GM12892 (cell line): Measurements from ENCODE around the gene NME7.
"Not testable (repeated sequence)": the region's sequence is repeated elsewhere in the genome, so short reads cannot be mapped to it uniquely, and the experiment has no call there.

Source experiments
- DNase-seq: peaks from one replicate; pipeline ENCODE4 v3.0.0; 2011; ENCODE audit not compliant: insufficient read length
- FAIRE-seq: peaks from 2 replicates; lab custom pipeline; 2011; peaks lifted over from hg19 to GRCh38; lab: Jason Lieb, UNC
- POLR2A ChIP-seq: IDR thresholded peaks from 2 replicates; pipeline ENCODE4 v1.6.1; 2011; ENCODE audit warnings: low read depth, low read length, control low read depth
- POLR2AphosphoS5 ChIP-seq: IDR thresholded peaks from 2 replicates; pipeline ENCODE4 v1.6.1; 2011; ENCODE audit warnings: low read depth, low read length, control low read depth
- TAF1 ChIP-seq: IDR thresholded peaks from 2 replicates; pipeline ENCODE4 v1.6.1; 2011; ENCODE audit warnings: low read depth, mild to moderate bottlenecking, control low read depth, low read length, borderline replicate concordance

The NME7 gene

DNA sequence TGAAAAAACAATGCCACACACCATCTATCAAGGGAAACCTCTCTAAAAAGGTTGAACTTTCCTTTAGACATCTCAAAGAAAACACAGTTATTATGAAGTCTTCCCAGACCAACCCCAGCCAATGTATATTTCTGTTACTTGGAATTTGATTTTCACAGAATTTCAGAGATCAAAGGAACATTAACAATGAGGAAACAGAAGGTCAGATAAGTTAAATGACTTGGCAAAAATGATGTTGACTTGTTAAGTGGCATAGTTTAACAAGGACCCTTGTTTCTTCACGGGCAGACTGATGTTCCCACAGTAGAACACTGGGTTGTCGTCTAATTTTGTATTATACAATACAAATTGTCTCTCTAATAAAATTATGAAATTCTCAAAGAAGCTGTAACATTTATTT is 29.0 kb downstream of the NME7 start:
- FAIRE-seq, result no peak
- no peak for TF ChIP-seq POLR2AphosphoS5
- TF ChIP-seq POLR2A, result no peak
- no peak for TF ChIP-seq TAF1
- DNase-seq, result no peak

DNA sequence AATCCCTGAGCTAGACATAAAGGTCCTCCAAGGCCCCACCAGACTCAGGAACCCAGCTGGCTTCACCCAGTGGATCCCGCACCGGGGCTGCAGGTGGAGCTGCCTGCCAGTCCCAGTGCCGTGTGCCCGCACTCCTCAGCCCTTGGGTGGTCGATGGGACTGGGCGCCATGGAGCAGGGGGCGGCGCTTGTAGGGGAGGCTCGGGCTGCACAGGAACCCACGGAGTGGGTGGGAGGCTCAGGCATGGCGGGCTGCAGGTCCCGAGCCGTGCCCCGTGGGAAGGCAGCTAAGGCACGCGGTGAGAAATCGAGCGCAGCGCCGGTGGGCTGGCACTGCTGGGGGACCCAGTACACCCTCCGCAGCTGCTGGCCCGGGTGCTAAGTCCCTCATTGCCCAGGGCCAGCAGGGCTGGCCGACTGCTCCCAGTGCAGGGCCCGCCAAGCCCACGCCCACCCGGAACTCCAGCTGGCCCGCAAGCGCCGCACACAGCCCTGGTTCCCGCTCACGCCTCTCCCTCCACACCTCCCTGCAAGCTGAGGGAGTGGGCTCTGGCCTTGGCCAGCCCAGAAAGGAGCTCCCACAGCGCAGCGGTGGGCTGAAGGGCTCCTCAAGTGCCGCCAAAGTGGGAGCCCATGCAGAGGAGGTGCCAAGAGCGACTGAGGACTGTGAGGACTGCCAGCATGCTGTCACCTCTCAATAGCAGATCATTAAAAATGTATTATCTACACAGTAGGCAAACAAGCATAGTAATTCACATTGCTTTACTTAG is 30.5 kb downstream of the NME7 start:
- FAIRE-seq, DNase-seq: not testable (repeated sequence)

DNA sequence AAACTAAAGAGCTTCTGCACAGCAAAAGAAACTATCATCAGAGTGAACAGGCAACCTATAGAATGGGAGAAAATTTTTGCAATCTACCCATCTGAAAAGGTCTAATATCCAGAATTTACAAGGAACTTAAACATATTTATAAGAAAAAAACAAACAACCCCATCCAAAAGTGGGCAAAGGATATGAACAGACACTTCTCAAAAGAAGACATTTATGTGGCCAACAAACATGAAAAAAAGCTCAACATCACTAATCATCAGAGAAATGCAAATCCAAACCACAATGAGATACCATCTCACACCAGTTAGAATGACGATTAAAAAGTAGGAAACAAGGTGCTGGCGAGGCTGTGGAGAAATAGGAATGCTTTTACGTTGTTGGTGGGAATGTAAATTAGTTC is 32.9 kb downstream of the NME7 start:
- DNase-seq, FAIRE-seq: not testable (repeated sequence)

DNA sequence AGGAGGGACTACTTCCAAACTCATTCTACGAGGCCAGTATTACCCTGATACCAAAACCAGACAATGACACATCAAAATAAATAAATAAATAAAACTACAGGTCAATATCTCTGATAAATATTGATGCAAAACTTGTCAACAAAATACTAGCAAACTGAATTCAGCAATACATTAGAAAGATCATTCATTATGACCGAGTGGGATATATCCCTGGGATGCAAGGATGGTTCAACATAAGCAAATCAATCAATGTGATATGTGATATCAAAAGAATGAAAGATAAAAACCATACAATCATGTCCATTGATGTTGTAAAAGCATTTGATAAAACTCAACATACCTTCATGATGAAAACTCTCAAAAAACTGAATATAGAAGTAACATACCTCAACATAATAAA is 36.7 kb downstream of the NME7 start:
- no peak for DNase-seq

DNA sequence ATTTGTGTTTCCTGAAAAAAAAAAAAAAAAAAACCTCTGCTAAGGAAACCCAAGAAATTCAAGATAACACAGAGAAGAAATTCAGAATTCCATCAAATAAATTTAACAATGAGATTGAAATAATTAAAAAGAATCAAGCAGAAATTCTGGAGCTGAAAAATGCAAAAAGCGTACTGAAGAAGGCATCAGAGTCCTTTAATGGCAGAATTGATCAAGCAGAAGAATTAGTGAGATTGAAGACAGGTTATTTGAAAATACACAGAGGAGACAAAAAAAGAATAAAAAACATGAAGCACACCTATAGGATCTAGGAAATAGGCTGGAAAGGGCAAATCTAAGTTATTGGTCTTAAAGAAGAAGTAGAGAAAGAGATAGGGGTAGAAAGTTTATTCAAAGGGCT is 38.2 kb downstream of the NME7 start:
- DNase-seq, result no peak
- no peak for TF ChIP-seq TAF1
- no peak for TF ChIP-seq POLR2A
- no peak for FAIRE-seq

More for the DNA sequence above, 36.7 kb downstream of the NME7 start:
- no peak for FAIRE-seq
- no peak for TF ChIP-seq POLR2AphosphoS5
- TF ChIP-seq POLR2A, result no peak
- no peak for TF ChIP-seq TAF1

DNA sequence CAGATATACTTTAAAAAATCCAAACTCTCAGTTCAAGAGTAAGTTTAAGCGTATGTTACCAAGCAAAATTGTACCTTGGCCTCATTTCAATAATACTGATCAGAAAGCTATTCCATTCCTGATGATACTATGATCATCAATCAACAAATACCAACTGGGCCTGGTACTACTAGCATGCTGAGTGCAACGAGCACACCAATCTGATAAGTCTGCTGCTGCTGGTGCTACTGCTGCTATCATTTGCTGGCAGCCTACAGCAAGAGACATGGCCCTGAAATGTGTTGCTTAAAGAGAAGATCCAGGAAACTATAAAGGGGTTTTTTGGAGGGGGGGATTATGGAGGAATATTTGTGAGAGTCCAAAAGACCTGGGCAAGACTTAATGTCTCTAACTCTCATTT is 39.7 kb downstream of the NME7 start:
- no peak for FAIRE-seq
- TF ChIP-seq POLR2A (no peak), POLR2AphosphoS5 (no peak), TAF1 (no peak)
- no peak for DNase-seq

DNA sequence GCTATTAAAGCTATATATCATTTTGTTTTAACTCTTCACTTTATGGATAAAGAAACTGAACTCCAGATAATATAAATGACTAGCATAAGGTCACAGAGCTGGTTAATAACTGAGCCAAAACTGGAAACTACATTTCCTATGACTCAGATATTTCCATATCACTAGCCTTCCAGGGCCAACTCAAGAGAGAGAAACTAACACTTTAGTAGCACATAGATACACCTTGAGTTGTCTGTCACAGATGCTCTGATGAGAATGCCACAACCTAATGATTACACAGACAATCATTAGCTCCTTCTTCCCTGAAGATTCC is 40.7 kb downstream of the NME7 start:
- TF ChIP-seq TAF1 (no peak), POLR2AphosphoS5 (no peak), POLR2A (no peak)
- DNase-seq (no peak), FAIRE-seq (peak; percentile 53)

DNA sequence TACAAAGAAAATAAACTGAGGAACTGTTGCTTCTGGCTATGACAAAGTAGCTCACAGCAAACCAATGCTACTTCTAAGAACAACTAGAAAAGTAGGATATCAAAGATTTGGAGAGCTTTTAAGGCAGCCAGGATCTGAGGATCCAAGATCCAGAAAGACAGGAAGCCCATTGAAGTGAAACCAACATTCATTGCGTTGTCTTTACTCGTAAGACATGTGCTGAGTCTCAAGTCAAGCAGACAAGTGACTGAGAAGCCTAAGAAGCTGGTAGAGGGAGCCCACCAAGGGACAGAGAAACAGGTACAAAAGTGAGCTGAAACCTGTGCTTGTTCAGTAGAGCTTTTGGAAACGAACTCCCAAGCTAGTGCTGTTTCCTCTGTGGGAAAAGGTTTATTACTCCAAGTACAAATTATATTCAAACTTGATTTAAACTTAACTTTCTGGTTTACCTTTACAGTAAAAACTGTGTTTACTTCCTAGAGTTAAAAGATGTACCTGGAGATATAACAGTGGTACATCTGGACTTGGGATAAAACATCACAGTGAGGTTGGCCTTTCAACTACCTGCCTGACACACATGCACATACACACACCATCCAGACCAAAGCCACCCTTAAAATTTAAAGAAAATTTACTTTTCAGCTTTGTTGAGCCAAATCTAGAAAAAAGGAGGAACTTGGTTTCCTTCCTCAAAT is 41.2 kb downstream of the NME7 start:
- DNase-seq, result no peak

DNA sequence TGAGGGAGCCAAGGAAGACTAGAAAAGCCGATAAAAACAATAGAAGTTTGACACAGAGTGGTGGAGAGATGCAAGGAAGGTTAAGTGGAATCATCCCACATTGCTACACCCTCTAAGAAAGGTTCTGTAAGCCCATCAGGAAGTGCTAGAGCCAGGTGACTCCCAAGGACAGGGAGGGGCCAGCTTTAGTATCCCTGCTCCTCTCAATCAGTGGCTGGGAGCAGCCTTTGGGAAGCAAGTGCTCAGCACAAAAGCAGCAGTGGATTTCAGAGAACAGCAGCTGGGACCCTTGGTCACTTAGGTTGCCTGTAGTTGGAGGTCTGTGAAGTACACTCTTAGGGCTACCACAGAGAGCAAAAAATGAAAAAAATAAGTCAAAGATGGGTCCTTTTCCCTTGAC is 42.5 kb downstream of the NME7 start:
- no peak for DNase-seq
- TF ChIP-seq POLR2AphosphoS5 (no peak), TAF1 (no peak), POLR2A (no peak)
- FAIRE-seq, result peak; percentile 5

More for the DNA sequence above, 41.2 kb downstream of the NME7 start:
- FAIRE-seq, result peak; percentile 51
- TF ChIP-seq POLR2AphosphoS5, result no peak
- TF ChIP-seq TAF1, result no peak
- TF ChIP-seq POLR2A, result no peak

DNA sequence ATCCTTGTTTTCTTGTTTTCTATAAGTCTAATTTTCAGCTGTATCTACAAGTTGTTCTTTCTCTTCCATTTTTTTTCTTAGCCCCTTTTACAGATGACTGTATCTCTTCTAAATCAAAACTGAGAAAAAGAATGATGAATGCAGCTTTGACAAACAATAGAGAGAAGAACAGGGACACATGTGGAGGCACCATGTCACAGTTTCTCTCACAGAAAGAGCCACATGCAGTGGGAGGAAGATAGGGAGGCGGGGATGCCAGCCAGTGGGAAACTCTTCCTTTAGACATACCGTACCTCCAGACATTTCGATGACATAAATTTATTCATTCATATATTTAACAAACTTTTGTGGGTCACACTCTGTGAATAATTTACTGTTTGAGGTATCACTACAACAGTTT is 45.5 kb downstream of the NME7 start:
- FAIRE-seq (no peak), DNase-seq (no peak)
- TF ChIP-seq POLR2AphosphoS5 (no peak), TAF1 (no peak), POLR2A (no peak)

DNA sequence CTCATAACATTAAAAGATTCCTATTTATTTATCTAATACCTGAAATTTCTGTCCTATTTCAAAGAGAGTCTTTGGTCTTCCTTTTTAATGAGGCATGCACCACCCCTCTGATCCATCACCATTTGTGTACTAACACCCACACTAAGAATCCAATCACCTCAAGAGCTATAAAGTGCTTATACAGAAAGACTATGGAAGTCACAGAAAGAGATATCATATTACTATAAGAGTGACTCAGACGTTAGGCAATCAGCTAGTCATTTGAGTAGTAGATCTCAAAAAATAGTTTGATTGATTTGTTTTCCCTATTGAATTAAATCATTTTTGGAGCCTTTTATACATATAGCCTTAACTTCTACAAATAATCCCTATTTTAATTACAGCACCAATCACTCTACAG is 46.1 kb downstream of the NME7 start:
- FAIRE-seq (no peak), DNase-seq (no peak)
- TF ChIP-seq POLR2A (no peak), POLR2AphosphoS5 (no peak), TAF1 (no peak)

DNA sequence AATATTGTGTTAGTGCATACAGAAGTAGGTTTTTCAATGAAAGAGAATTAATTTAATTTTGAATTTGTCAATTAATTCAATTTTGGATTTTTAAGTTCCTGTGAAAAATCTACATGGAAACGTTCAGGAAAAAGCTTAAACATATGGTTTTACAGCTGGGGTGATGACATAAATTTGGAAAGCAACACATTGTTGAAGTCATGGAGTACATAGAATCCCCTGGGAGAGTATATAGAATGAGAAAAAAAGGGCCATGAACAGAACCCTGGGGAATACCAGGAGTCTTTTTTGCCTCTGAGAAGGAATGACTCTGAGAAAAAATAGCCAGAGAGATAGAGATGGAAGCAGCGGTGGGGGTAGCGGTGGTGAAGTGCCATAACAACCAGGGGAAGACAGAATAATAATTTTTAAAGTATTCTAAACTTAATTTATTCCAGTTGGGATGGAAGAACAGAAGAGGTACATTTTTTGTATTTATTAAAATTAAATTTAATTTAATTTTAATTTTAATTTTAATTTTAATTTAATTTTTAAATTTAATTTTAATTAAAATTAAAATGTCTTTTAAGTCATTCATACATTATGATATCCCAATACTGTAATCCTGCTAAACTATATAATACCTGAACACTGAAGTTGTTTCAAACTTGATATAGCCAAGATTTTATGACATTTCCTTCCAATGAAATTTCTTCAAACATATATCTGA is 48.9 kb downstream of the NME7 start:
- TF ChIP-seq TAF1 (no peak), POLR2A (no peak), POLR2AphosphoS5 (no peak)
- no peak for DNase-seq
- FAIRE-seq, result no peak
